GM18507 (cell line): Measurements from ENCODE around the gene OIT3.
"Not testable (repeated sequence)": the region's sequence is repeated elsewhere in the genome, so short reads cannot be mapped to it uniquely, and the experiment has no call there.

ENCODE experiments used
- DNase-seq: peaks from one replicate; pipeline ENCODE4 v3.0.0; 2011; ENCODE audit warnings: low read depth; ENCODE audit not compliant: insufficient read length; ENCODE audit errors: extremely low spot score
- FAIRE-seq: peaks from 2 replicates; lab custom pipeline; 2011; peaks lifted over from hg19 to GRCh38; lab: Jason Lieb, UNC

OIT3 gene

DNA sequence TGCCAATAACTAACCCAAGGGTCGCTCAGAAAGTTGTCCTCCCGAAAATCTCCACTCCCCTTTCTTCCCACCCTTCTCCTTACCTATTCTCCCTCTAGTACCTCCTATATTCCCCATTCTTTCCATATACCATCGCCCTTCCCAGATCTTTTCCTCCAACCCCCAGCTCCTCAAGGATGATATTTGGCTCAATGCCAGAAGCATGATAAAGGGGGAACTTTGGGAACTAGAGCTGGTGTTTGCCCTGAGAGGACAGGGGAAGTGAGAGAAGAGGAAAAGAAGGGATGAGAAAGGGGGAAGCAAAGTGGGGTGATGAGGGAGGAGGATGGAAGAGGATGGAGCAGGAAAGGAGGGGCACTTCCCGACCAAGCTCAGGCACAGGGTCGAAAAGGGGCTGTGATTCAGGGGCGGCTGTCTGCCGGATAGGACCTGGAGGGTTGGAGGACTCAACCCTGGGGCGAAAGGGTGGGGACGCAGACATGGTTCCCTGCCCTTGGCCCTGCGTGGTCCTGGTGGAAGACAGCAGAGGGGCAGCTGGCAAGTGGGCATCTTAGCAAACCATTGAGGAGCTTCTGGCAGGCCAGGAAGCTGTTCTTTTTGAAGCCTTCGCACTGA is 1.8 kb downstream of the OIT3 start:
- FAIRE-seq (no peak), DNase-seq (no peak)

DNA sequence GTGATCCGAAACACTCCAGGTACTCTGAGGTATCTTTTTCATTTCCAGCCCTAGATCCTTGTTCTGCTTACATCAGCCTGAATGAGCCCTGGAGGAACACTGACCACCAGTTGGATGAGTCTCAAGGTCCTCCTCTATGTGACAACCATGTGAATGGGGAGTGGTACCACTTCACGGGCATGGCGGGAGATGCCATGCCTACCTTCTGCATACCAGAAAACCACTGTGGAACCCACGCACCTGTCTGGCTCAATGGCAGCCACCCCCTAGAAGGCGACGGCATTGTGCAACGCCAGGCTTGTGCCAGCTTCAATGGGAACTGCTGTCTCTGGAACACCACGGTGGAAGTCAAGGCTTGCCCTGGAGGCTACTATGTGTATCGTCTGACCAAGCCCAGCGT is 5.1 kb downstream of the OIT3 start:
- DNase-seq = no peak
- no peak for FAIRE-seq

DNA sequence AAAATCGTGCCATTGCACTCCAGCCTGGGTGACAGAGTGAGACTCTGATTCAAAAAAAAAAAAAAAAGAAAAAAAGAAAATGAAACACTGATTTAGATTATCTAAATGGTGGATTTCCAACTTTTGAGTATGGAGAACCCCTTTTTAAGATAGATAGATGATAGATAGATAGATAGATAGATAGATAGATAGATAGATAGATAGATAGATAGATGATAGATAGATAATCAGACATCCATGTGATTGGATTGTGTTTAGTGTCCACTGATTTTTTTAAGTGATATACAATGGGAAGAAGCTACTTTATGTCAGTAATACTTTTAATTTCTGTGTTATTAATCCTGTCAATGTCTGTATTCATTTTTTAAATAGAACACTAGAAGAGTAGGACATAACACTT is 6.0 kb downstream of the OIT3 start:
- DNase-seq (no peak), FAIRE-seq (no peak)

DNA sequence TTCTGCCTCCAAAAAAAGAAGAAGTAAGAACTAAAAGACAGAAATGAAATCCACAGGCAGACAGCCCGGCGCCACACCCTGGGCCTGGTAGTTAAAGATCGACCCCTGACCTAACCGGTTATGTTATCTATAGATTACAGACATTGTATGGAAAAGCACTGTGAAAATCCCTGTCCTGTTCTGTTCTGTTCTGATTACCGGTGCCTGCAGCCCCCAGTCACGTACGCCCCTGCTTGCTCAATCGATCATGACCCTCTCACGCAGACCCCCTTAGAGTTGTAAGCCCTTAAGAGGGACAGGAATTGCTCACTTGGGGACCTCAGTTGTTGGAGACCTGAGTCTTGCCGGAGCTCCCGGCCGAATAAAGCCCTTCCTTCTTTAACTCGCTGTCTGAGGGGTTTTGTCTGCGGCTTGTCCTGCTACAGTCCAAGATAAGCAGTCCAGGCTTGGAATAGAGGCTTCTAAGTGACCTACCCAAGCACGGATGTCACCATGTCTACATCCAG is 10.5 kb downstream of the OIT3 start:
- not testable (repeated sequence) for DNase-seq, FAIRE-seq

DNA sequence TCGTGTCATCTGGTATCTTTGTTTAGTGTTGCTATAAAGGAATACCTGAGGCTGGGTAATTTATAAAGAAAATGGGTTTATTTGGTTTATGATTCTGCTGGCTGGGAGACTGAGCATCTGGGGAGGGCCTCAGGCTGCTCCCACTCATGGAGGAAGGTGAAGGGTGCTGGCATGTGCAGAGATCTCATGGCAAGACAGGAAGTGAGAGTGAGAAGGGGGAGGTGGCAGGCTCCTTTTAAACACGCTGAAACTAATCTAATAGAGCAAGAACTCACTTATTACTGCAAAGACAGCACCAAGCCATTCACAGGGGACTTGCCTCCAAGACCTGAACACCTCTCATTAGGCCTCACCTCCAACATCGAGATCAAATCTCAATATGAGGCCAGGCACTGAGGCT is 11.3 kb downstream of the OIT3 start:
- peak; percentile 5 for FAIRE-seq
- no peak for DNase-seq

DNA sequence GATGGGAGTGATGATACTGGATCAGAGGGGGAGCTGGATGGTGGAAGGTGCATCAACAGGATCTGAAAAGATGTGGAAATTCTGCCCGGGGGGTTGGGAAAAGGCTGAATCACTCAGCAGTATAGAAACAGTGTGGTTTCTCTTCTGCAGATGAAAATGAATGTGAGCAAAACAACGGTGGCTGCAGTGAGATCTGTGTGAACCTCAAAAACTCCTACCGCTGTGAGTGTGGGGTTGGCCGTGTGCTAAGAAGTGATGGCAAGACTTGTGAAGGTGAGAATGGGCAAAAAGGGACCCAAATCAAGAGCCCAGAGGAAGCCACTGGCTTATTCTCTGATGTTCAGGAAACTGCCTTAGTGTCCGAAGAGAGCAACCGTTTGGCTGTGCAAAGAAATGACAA is 12.9 kb downstream of the OIT3 start:
- FAIRE-seq (no peak), DNase-seq (no peak)

DNA sequence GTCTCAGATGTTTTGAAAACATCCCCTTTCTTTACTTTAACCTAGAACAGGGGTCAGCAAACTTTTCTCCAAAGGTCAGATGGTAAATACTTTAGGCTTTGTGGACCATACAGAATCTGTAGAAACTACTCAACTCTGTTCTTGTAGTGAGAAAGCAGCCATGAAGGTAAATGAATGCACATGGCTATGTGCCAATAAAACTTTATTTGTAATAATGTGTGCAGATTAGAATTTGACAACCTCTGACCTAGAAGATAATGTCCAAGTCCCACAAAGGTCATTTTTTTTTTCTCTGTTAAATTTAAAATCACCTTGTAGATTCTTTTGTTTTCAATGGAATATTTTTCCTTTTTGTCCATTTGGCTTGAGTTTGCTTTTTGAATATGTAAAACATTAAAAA is 17.2 kb downstream of the OIT3 start:
- no peak for FAIRE-seq
- DNase-seq = no peak

DNA sequence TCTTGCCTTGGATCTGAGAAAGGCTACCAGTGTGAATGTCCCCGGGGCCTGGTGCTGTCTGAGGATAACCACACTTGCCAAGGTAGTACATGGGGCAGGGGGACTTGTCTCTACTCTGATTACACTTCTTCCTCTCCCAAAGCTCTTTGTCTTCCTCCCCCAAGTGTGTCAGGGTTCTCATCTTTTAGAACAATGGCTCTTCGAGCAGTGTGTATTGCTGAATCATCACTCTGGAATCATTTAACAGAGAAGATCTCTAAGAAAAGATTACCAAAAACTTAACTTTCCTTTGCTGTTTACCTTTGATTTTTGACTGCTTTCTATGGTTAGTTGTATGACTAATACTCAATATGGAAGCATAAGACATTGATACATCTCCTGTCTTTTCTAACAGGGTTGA is 18.2 kb downstream of the OIT3 start:
- no peak for DNase-seq
- no peak for FAIRE-seq

DNA sequence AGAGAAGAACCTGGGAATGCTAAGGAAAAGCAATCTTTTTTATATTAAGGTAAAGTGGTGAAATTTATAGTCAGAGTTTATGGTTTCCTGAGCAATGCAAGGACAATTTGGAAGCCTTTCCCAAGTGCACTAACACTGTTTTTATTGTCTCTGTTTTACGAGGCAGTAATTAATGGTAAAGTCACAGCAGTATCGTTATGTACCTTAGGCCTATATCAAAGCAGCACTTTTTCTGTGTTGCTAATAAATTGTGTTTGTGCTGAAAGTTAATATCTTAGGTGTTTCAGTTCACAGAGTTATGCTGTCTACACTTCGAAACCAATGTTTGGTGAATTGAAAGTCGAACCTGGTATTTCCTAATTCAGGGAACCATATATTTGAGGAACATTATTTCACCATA is 19.2 kb downstream of the OIT3 start:
- FAIRE-seq = no peak
- DNase-seq = no peak

DNA sequence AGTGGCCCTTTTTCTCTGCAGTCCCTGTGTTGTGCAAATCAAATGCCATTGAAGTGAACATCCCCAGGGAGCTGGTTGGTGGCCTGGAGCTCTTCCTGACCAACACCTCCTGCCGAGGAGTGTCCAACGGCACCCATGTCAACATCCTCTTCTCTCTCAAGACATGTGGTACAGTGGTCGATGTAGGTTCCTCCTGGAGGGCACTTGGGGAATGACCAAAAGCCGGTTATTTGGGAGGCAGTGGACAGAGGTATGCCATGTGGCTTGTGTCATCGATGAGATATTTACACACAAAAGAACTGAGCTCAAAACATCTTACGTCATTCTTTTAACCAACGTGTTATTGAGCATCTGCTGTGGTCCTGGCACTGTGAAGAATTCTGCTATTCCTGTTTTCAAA is 19.7 kb downstream of the OIT3 start:
- FAIRE-seq (no peak), DNase-seq (no peak)

DNA sequence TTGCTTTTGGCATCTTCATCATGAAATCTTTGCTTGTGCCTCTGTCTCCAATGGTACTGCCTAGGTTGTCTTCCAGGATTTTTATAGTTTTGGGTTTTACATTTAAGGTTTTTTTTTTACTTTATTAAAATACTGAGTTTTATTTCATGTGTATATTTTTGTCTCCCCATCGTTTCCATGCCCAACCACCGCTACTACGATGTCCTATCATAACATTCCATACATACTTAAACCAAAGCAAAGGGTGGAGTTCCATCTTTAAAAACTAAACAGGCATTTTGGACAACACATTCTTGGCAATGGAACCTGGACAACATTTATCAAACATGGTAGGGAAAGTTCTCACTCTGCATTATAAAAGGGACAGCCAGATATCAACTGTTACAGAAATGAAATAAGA is 23.7 kb downstream of the OIT3 start:
- not testable (repeated sequence) for DNase-seq, FAIRE-seq

DNA sequence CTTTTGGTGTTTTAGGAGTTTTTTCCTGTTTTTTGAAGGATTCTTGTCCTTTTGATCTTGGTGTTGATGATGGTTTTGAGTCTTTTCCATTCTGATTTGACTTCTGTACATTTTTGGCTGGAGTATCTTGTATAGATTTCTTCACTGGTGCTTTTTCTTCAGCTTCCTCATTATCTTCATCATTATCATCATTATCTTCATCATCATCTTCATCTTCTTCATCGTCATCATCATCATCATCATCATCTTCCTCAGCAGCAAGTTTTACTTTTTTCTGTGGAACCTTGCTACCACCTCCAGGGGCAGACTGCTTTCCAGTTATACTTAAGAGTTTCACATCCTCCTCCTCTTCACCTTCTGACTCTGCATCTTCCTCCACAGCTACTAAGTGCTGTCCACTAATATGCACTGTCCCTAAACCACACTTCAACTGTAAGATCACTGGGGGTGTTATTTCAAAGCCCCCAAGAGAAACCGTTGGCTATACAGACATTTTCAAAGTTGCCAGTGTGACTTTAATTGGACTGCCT is 24.3 kb downstream of the OIT3 start:
- DNase-seq = not testable (repeated sequence)
- FAIRE-seq = peak; percentile 44

DNA sequence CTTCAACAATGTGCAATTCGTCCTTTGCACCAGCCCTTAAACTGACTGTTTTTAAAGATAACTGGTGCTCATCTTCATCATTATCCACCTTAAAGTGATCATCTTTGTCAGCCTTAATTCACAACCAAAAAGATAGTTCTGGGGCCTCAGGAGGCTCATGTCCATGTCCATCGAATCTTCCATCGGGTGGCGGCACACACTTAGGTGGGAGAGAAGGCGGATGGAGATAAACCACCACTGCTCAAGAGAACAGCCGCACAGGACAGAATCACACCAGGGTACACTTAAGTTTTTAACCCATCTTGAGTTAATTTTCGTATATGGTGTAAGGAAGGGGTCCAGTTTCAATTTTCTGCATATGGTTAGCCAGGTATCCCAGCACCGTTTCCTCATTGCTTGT is 24.8 kb downstream of the OIT3 start:
- FAIRE-seq = no peak

DNA sequence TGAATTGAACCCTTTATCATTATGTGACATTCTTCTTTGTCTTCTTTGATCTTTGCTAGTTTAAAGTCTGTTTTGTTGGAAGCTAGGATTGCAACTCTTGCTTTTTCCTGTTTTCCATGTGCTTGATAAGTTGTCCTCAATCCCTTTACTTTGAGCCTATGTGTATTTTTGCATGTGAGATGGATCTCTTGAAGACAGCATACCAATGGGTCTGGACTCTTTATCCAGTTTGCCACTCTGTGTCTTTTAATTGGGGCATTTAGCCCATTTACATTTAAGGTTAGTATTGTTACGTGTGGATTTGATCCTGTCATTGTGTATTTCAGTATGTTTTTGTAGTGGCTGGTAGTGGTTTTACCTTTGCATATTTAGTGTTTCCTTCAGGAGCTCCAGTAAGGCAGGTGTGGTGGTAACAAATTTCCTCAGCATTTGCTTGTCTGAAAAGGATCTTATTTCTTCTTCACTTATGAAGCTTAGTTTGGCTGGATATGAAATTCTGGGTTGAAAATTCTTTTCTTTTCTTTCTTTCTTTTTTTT is 27.7 kb downstream of the OIT3 start:
- not testable (repeated sequence) for FAIRE-seq, DNase-seq

More for the DNA sequence above, 24.8 kb downstream of the OIT3 start:
- DNase-seq = no peak

DNA sequence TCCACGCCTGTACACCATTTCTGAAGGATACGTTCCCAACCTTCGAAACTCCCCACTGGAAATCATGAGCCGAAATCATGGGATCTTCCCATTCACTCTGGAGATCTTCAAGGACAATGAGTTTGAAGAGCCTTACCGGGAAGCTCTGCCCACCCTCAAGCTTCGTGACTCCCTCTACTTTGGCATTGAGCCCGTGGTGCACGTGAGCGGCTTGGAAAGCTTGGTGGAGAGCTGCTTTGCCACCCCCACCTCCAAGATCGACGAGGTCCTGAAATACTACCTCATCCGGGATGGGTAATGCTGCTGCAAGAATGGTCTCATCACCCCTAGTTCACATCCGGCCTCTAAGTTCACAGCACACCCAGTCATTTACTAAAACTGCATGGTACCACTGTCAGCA is 30.8 kb downstream of the OIT3 start:
- FAIRE-seq (no peak), DNase-seq (no peak)

DNA sequence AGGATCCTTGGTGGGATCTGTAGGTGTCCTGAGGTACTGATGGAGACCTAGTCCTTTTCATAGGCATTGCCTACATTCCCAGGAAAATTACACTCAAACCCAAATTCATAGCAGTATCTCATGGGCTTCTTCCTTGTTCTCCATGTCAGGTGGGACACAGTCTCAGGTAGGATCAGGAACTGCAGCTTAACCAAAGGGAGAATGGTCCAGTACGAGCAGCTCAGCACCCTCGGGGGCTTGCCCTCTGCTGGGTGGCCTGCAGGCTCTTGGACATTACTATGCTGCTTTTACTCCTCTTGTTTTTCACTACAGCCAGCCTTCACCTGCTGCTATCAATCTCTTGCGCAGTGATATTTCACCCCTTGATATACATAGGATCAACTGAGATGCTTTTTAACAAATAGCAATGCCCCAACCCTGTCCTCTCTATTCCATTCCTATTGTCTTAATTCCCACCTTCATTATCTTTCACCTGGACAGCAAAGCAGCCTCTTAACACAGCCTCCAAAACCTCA is 32.5 kb downstream of the OIT3 start:
- DNase-seq = no peak
- no peak for FAIRE-seq

DNA sequence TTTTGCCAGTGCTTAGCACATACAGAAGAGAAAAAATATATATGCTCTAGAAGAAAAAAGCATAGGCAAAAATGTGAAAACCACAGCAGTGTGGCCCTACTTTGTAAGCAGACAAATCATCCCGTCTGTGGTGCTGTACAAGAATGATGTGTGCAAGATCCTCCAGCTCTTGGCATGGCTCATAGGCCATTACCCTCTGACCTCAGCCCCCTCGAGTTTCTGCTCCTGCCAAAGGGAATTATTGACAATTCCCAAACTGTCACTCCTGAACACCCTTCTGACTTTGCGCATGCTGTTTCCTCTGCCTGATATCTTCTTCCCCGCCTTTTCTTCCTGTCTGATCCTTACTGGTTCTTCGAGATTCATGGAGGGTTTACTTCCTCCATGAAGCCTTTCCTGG is 33.9 kb downstream of the OIT3 start:
- no peak for FAIRE-seq
- no peak for DNase-seq

DNA sequence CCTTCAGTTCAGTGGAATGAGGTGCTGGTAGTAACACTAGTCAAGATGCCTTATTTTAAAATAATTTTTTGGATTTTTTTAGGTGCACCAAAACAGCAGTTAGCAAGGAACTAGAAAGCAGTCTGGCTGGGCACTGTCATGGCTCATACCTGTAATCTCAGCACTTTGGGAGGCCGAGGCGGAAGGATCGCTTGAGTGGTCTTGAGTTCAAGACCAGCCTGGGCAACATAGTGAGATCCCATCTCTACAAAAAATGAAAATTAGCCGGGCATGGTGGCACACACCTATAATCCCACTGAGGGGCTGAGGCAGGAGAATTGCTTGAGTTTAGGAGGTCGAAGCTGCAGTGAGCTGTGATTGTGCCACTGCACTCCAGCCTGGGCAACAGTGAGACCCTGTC is 35.3 kb downstream of the OIT3 start:
- DNase-seq = no peak
- no peak for FAIRE-seq

DNA sequence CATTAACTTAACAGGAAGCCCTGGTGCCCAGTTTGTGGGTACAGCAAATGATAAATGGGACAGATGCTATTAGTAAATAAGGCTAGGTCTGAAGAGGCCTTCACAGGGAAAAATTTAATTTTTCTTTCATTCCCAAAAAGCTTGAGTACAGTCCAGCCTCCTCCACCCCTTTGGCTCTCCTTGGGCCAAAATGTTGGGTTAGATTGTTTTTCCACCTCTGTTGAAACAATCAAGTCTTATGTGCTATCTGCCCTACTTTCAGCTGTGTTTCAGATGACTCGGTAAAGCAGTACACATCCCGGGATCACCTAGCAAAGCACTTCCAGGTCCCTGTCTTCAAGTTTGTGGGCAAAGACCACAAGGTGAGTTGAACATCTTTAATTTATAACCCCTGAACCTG is 36.7 kb downstream of the OIT3 start:
- FAIRE-seq (no peak), DNase-seq (no peak)

DNA sequence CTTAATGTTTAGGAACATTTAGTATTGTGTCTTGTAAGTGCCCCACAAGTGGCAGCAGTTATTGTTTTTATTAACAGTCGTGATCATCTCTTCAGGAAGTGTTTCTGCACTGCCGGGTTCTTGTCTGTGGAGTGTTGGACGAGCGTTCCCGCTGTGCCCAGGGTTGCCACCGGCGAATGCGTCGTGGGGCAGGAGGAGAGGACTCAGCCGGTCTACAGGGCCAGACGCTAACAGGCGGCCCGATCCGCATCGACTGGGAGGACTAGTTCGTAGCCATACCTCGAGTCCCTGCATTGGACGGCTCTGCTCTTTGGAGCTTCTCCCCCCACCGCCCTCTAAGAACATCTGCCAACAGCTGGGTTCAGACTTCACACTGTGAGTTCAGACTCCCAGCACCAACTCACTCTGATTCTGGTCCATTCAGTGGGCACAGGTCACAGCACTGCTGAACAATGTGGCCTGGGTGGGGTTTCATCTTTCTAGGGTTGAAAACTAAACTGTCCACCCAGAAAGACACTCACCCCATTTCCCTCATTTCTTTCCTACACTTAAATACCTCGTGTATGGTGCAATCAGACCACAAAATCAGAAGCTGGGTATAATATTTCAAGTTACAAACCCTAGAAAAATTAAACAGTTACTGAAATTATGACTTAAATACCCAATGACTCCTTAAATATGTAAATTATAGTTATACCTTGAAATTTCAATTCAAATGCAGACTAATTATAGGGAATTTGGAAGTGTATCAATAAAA is 38.9 kb downstream of the OIT3 start:
- DNase-seq (no peak), FAIRE-seq (no peak)
